ENCODE data around the gene AUTS2. TPM values are rescaled to one million over a fixed set of nuclear protein-coding genes. Genes with fewer than 3 reads are reported as not detected.

Gene AUTS2
- total and polyA plus RNA-seq, 2 of the 8 experiments (the other 6 are each of a cell fraction or from before 2014, with no cell fraction given): 25.9 to 101 TPM

- TF ChIP-seq YY1 (IDR thresholded peaks at IDR 0.05; ENCODE audit: low read depth, low read length) (no peak), HDAC6 (IDR thresholded peaks at IDR 0.05; ENCODE audit: low read depth, low read length) (no peak), JUN (IDR thresholded peaks at IDR 0.05; ENCODE audit: low read depth, low read length) (no peak), CBX5 (IDR thresholded peaks at IDR 0.05; ENCODE audit: low read depth, low read length) (no peak), RAD21 (IDR thresholded peaks at IDR 0.05 in 1 of 2, conservative IDR thresholded peaks at IDR 0.05 in 1 of 2; ENCODE audit: low read depth in 2 of 2, low read length in 2 of 2) (no peak), GABPA (IDR thresholded peaks at IDR 0.05; ENCODE audit: borderline replicate concordance, insufficient read depth, low read length) (no peak), CHD1 (IDR thresholded peaks at IDR 0.05; ENCODE audit: low read depth, low read length) (no peak)
Observed at GRCh38 chr7:70208236-70209063, 610.2 kb downstream of the AUTS2 start (continued).
